H1 (cell line): ENCODE data around the gene EZH2. TPM values are rescaled to one million over a fixed set of nuclear protein-coding genes. Genes with fewer than 3 reads are reported as not detected.

Experiments used
- CTCF ChIA-PET: fragments of 300-600 bp; sonication (Branson Sonifier 250); formaldehyde crosslinking; loops from one replicate; lab custom pipeline; 2021; ENCODE audit not compliant: partially characterized antibody; lab: Charles Lee
- POLR2A ChIA-PET: fragments of 300-600 bp; sonication (Branson Sonifier 250); formaldehyde crosslinking; loops from one replicate; lab custom pipeline; 2021; ENCODE audit warnings: inconsistent platforms; ENCODE audit not compliant: partially characterized antibody; lab: Charles Lee
- DNase-seq, 2 experiments: peaks; one replicate each; pipeline versions ENCODE4 v3.0.0 to v3.0.0-alpha.2; 2010 to 2022; ENCODE audit warnings: low spot score in 2 of 2, low read depth in 1 of 2, mixed read lengths in 1 of 2
- FAIRE-seq: peaks from 2 replicates; lab custom pipeline; 2011; peaks lifted over from hg19 to GRCh38; lab: Jason Lieb, UNC
- H2AFZ ChIP-seq: 2 replicates; pipeline ENCODE4 v1.8.1; 2012; ENCODE audit warnings: low read length, inconsistent platforms
- H2AK5ac ChIP-seq: 2 replicates; pipeline ENCODE4 v1.6.1; 2013; ENCODE audit warnings: low read depth, low read length
- H2BK120ac ChIP-seq: replicated peaks from 2 replicates; pipeline ENCODE3; 2013; ENCODE audit warnings: low read depth, low read length, inconsistent platforms
- H2BK12ac ChIP-seq: 2 replicates; pipeline ENCODE4 v1.6.1; 2013; ENCODE audit warnings: low read depth, low read length
- H2BK15ac ChIP-seq: 2 replicates; pipeline ENCODE4 v1.6.1; 2013; ENCODE audit warnings: low read length
- H2BK20ac ChIP-seq: 2 replicates; pipeline ENCODE4 v1.6.1; 2013; ENCODE audit warnings: low read length
- H2BK5ac ChIP-seq: 2 replicates; pipeline ENCODE4 v1.6.1; 2013; ENCODE audit warnings: low read depth, low read length
- H3K14ac ChIP-seq: 2 replicates; pipeline ENCODE4 v1.6.1; 2013; ENCODE audit warnings: inconsistent platforms; ENCODE audit not compliant: insufficient read length
- H3K18ac ChIP-seq: 2 replicates; pipeline ENCODE4 v1.6.1; 2013; ENCODE audit warnings: low read length; ENCODE audit errors: extremely low read depth
- H3K23ac ChIP-seq: 2 replicates; pipeline ENCODE4 v1.6.1; 2013; ENCODE audit warnings: inconsistent platforms; ENCODE audit not compliant: insufficient read length
- H3K23me2 ChIP-seq: 2 replicates; pipeline ENCODE4 v1.6.1; 2013; ENCODE audit warnings: low read depth, low read length
- H3K27ac ChIP-seq: 2 replicates; pipeline ENCODE4 v1.6.1; 2011; ENCODE audit warnings: low read depth, low read length, inconsistent platforms
- H3K27me3 ChIP-seq, 4 experiments: replicated peaks in 1 of 4; 1 replicate in 1 of 4; 2 replicates in 3 of 4; pipeline versions ENCODE4 v1.6.1 to v1.8.1; 2011 to 2013; ENCODE audit warnings: low read length in 3 of 4, mild to moderate bottlenecking in 3 of 4, inconsistent platforms in 2 of 4, mixed read lengths in 2 of 4, moderate library complexity in 1 of 4; ENCODE audit not compliant: control insufficient read depth in 3 of 4, insufficient read depth in 3 of 4; ENCODE audit errors: extremely low read depth in 1 of 4
- H3K36me3 ChIP-seq, 4 experiments: 2 replicates each; pipeline versions ENCODE4 v1.6.1 to v1.8.1; 2011 to 2013; ENCODE audit warnings: mild to moderate bottlenecking in 4 of 4, low read length in 3 of 4, moderate library complexity in 2 of 4, control low read depth in 1 of 4, inconsistent platforms in 1 of 4; ENCODE audit not compliant: insufficient read depth in 4 of 4, control insufficient read depth in 2 of 4
- H3K4ac ChIP-seq: replicated peaks from 2 replicates; pipeline ENCODE3; 2013; ENCODE audit warnings: low read length, low read depth, mixed read lengths, inconsistent platforms; ENCODE audit not compliant: insufficient read length
- H3K4me1 ChIP-seq, 4 experiments: replicated peaks in 1 of 4; 1 replicate in 1 of 4; 2 replicates in 3 of 4; pipeline versions ENCODE4 v1.6.1 to v1.8.1; 2011 to 2013; ENCODE audit warnings: low read length in 3 of 4, inconsistent platforms in 2 of 4, mixed read lengths in 1 of 4; ENCODE audit not compliant: insufficient read depth in 4 of 4, control insufficient read depth in 3 of 4
- H3K4me2 ChIP-seq, 2 experiments: 2 replicates each; pipeline versions ENCODE4 v1.6.1 to v1.8.1; 2011 to 2013; ENCODE audit warnings: low read depth in 2 of 2, low read length in 2 of 2, control low read depth in 1 of 2, inconsistent platforms in 1 of 2, mild to moderate bottlenecking in 1 of 2; ENCODE audit not compliant: insufficient read depth in 1 of 2
- H3K4me3 ChIP-seq, 4 experiments: fragments of 200-600, 300-600 bp in 1 of 4; sonication (generic), shearing (Covaris generic), sonication (Bioruptor Twin) in 1 of 4; 2 replicates each; pipeline versions ENCODE4 v1.5.1 to v1.8.1; 2011 to 2016; ENCODE audit warnings: low read length in 4 of 4, low read depth in 3 of 4, control low read depth in 2 of 4, inconsistent platforms in 2 of 4, mild to moderate bottlenecking in 2 of 4, mixed read lengths in 1 of 4, moderate library complexity in 1 of 4; ENCODE audit not compliant: insufficient read depth in 2 of 4; ENCODE audit errors: extremely low read depth in 1 of 4
- H3K56ac ChIP-seq: replicated peaks from 2 replicates; pipeline ENCODE3; 2013; ENCODE audit warnings: low read depth, mild to moderate bottlenecking, mixed read lengths, low read length, inconsistent platforms; ENCODE audit not compliant: insufficient read length
- H3K79me1 ChIP-seq: 2 replicates; pipeline ENCODE4 v1.6.1; 2013; ENCODE audit warnings: low read depth, low read length, control low read depth
- H3K79me2 ChIP-seq, 2 experiments: 2 replicates each; pipeline versions ENCODE4 v1.6.1 to v1.8.1; 2012 to 2013; ENCODE audit warnings: low read length in 2 of 2, mild to moderate bottlenecking in 2 of 2, inconsistent platforms in 1 of 2; ENCODE audit not compliant: insufficient read depth in 2 of 2, control insufficient read depth in 1 of 2
- H3K9ac ChIP-seq, 4 experiments: replicated peaks in 1 of 4; 1 replicate in 1 of 4; 2 replicates in 3 of 4; pipeline versions ENCODE4 v1.6.1 to v1.8.1; 2011 to 2013; ENCODE audit warnings: low read depth in 3 of 4, low read length in 3 of 4, control low read depth in 2 of 4, mild to moderate bottlenecking in 2 of 4, moderate library complexity in 2 of 4, inconsistent platforms in 1 of 4; ENCODE audit errors: extremely low read depth in 1 of 4
- H3K9me3 ChIP-seq, 2 experiments: 2 replicates each; pipeline versions ENCODE4 v1.6.1 to v1.8.1; 2012 to 2013; ENCODE audit warnings: mild to moderate bottlenecking in 2 of 2, moderate library complexity in 2 of 2, control low read depth in 1 of 2, inconsistent platforms in 1 of 2, low read depth in 1 of 2, low read length in 1 of 2, mixed read lengths in 1 of 2; ENCODE audit not compliant: insufficient read depth in 2 of 2
- H4K20me1 ChIP-seq, 2 experiments: replicated peaks in 1 of 2; 2 replicates each; pipeline versions ENCODE3 to v1.8.1; 2011 to 2013; ENCODE audit warnings: inconsistent platforms in 2 of 2, low read length in 2 of 2, mild to moderate bottlenecking in 1 of 2; ENCODE audit not compliant: insufficient read depth in 2 of 2, control insufficient read depth in 1 of 2
- H4K5ac ChIP-seq: 2 replicates; pipeline ENCODE4 v1.6.1; 2013; ENCODE audit warnings: low read length, low read depth, mixed read lengths, inconsistent platforms; ENCODE audit not compliant: insufficient read length
- H4K8ac ChIP-seq: 2 replicates; pipeline ENCODE4 v1.8.0; 2013; ENCODE audit warnings: mild to moderate bottlenecking, moderate library complexity, low read length, inconsistent platforms; ENCODE audit not compliant: insufficient read depth; ENCODE audit errors: extremely low read depth
- H4K91ac ChIP-seq: replicated peaks from 2 replicates; pipeline ENCODE3; 2013; ENCODE audit warnings: low read length, mixed read lengths, inconsistent platforms; ENCODE audit not compliant: insufficient read length
- GTF2F1 ChIP-seq: IDR thresholded peaks from 2 replicates; pipeline ENCODE4 v1.6.1; 2012; ENCODE audit warnings: low read depth, low read length, improper control_type of control experiment, borderline replicate concordance
- POU5F1 ChIP-seq: IDR thresholded peaks from 2 replicates; pipeline ENCODE4 v1.6.1; 2011; ENCODE audit warnings: low read depth, mild to moderate bottlenecking, low read length, moderate library complexity
- WGBS, 2 experiments: shearing (Covaris generic) in 1 of 2; methylation state at CpG; one replicate each; pipeline versions ENCODE4 v1.1.6 to v1.1.7; 2013 to 2015; ENCODE audit warnings: low lambda C conversion rate in 2 of 2, mixed read lengths in 2 of 2, inconsistent platforms in 1 of 2, low coverage in 1 of 2, missing lambda C conversion rate in 1 of 2; ENCODE audit not compliant: insufficient replicate concordance in 2 of 2, insufficient coverage in 1 of 2, insufficient read length in 1 of 2; ENCODE audit errors: extremely low coverage in 1 of 2, missing lambda C conversion rate in 1 of 2; 5-methylcytosine and 5-hydroxymethylcytosine counted together
- polyA plus RNA-seq, 7 experiments: library from polyadenylated mRNA; depleted of rRNA in 3 of 7; stranded (reverse) in 5 of 7; unstranded in 2 of 7; fragments of >200 nt in 5 of 7; fragments of 200-250 nt in 2 of 7; gene quantifications; 1 replicate in 5 of 7; 2 replicates in 1 of 7; 4 replicates in 1 of 7; pipeline versions ENCODE4 v1.2.1 to v1.2.3, GENCODE V29; 2011 to 2013; ENCODE audit warnings: missing spikeins in 2 of 7, mixed read lengths in 2 of 7
- total RNA-seq: library from RNA; stranded (reverse); fragmentation: NEBNext Ultra II Directional; extraction: Animal tissue kit (Norgen Biotek cat#: 25700); gene quantifications from 2 replicates; pipeline ENCODE4 v1.2.1, GENCODE V29; 2021

Gene EZH2
- total and polyA plus RNA-seq, 2 of the 8 experiments (the other 6 are each of a cell fraction or from before 2014, with no cell fraction given): 28.9 to 49.0 TPM

DNA sequence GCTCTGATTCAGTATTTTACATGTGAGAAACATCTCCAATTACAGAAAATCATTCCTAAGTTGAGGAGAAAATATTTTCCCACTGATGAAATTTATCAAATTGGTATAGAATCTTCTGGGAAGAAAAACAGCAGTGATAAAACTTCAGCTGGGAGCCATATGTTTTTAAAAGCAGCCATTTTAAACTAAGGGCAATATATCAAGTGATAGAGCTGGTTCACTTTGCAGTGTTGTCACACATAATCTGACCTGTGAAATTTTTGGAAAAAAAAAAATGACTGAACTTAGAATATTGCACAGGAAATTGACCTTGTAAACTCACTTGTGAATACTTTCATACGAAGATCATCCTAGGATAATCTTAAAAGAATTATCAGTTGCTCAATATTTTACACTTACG, 10.5 kb upstream of the EZH2 start:
- H2BK12ac ChIP-seq: no peak overlapping the region
- no peaks in the 10 kb centered on the region; a peak in 1 of 8 replicates for H3K36me3 ChIP-seq
- H3K14ac ChIP-seq: no peak overlapping the region
- H2BK5ac ChIP-seq: no peak overlapping the region
- H3K4me2 ChIP-seq: no peak overlapping the region
- H2BK15ac ChIP-seq: no peak overlapping the region
- H2AFZ ChIP-seq: no peak overlapping the region
- 89% methylated on average over 2 of the region's 2 CpGs; no CpG with 5 or more reads in 1 of the 2 experiments for WGBS, 2 experiments
- H4K5ac ChIP-seq: no peak overlapping the region
- no peak overlapping the region for H4K91ac ChIP-seq
- no peaks in the 10 kb centered on the region for H3K27me3 ChIP-seq
- no peaks in the 10 kb centered on the region for H3K9me3 ChIP-seq
- TF ChIP-seq GTF2F1 (no peak), POU5F1 (no peak)
- no peak overlapping the region for H2AK5ac ChIP-seq
- no peaks in the 10 kb centered on the region for H4K20me1 ChIP-seq
- H3K23me2 ChIP-seq: no peaks in the 10 kb centered on the region
- H3K18ac ChIP-seq: no peak overlapping the region
- H3K27ac ChIP-seq: no peak overlapping the region
- H3K56ac ChIP-seq: no peak overlapping the region
- H3K79me2 ChIP-seq: no peaks in the 10 kb centered on the region
- H3K4me1 ChIP-seq: no peaks in the 10 kb centered on the region; a peak in 1 of 7 replicates
- H3K23ac ChIP-seq: no peak overlapping the region
- FAIRE-seq: no peak
- no peak overlapping the region for H3K4me3 ChIP-seq
- DNase-seq: no peak
- no peak overlapping the region for H3K9ac ChIP-seq
- no peak overlapping the region for H2BK120ac ChIP-seq
- ChIA-PET POLR2A (interaction anchor here (0.9 to 1.6 kb wide), 3 partner anchors 9 to 47 kb away, joined by 3 read pairs; no protein-coding TSS in a partner anchor), CTCF (no interaction called here)
- H3K4ac ChIP-seq: no peak overlapping the region
- H3K79me1 ChIP-seq: no peaks in the 10 kb centered on the region
- no peak overlapping the region for H4K8ac ChIP-seq
- no peak overlapping the region for H2BK20ac ChIP-seq
